ENCODE data around the gene ITPR2.
"Not testable (repeated sequence)": the region's sequence is repeated elsewhere in the genome, so short reads cannot be mapped to it uniquely, and the experiment has no call there.

ITPR2 gene

DNA sequence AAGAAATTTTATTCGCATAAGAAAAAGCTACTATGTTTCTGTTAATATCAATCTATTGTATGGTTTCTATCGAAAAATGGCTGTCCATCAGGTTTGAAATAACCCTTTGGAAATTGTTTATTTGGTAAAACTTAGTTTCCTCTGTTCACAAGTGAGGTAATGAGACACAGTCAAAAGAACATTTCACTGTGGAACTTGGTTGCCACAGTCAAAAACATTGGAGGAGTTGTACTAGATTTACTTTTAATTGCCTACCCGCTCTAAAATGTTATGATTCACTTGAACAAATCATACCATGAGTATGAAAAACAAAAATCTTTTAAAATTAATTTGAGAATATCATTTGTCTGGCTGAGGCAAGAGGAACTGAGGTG is 46.5 kb downstream of the ITPR2 start:
- DNase-seq, result no peak

DNA sequence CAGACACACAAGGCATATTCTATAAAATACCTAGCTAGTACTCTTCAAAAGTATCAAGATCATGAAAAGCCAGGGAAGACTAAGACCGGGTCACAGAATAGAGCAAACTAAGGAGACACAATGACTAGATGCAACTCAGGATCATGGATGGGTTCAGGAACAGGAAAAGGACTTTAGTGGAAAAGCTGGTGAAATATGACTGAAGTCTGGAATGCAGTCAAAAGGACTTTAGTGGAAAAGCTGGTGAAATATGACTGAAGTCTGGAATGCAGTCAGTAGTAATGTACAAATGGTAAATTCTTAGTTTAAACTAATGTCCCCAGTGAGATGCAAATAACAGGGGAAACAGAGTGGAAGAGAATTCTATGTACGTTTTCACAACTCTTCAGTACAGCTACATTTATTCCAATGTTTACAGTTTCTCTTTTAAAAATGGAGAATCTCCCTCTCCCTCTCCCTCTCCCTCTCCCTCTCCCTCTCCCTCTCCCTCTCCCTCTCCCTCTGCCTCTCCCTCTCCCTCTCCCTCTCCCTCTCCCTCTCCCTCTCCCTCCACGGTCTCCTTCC is 49.1 kb downstream of the ITPR2 start:
- DNase-seq, result not testable (repeated sequence)

- no peak for DNase-seq
These were observed 49.9 kb downstream of the ITPR2 start for GRCh38 chr12:26783131-26783526.

GRCh38 chr12:26782372-26783130 is 50.4 kb downstream of the ITPR2 start:
- no peak for DNase-seq

GRCh38 chr12:26780656-26781055 is 52.3 kb downstream of the ITPR2 start:
- DNase-seq, result not testable (repeated sequence)

- not testable (repeated sequence) for DNase-seq
These were observed 54.7 kb downstream of the ITPR2 start for GRCh38 chr12:26778173-26778775.

- DNase-seq, result no peak
These were observed 55.8 kb downstream of the ITPR2 start for GRCh38 chr12:26777236-26777635.

- DNase-seq, result not testable (repeated sequence)
These were observed 57.0 kb downstream of the ITPR2 start for GRCh38 chr12:26775991-26776390.

- no peak for DNase-seq
These were observed 59.5 kb downstream of the ITPR2 start for GRCh38 chr12:26773313-26774104.

- no peak for DNase-seq
These were observed 61.1 kb downstream of the ITPR2 start for GRCh38 chr12:26771861-26772260.

- DNase-seq, result no peak
These were observed 62.5 kb downstream of the ITPR2 start for GRCh38 chr12:26770239-26771070.

- DNase-seq, result no peak
These were observed 63.4 kb downstream of the ITPR2 start for GRCh38 chr12:26769611-26770010.

GRCh38 chr12:26768611-26769603 is 64.1 kb downstream of the ITPR2 start:
- no peak for DNase-seq

GRCh38 chr12:26767865-26768264 is 65.1 kb downstream of the ITPR2 start:
- no peak for DNase-seq

- DNase-seq, result no peak
These were observed 65.9 kb downstream of the ITPR2 start for GRCh38 chr12:26767116-26767515.

DNA sequence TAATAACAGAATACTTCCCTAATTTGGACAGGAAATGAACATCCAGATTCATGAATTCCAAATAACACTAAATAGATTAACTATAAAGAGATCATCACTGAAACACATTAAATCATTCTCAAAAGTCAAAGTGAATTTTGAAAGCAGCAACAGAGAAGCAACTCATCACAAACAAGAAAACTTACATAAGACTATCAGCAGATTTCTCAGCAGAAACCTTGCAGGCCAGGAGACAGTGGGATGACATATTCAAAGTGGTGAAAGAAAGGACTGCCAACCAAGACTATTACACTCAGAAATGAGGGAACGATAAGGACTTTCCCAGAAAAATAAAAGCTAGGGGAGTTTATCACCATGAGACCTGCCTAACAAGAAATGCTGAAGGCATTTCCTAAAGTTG is 70.8 kb downstream of the ITPR2 start:
- no peak for DNase-seq

- no peak for DNase-seq
These were observed 71.2 kb downstream of the ITPR2 start for GRCh38 chr12:26761775-26762174.

- DNase-seq, result no peak
These were observed 72.2 kb downstream of the ITPR2 start for GRCh38 chr12:26760657-26761293.

DNA sequence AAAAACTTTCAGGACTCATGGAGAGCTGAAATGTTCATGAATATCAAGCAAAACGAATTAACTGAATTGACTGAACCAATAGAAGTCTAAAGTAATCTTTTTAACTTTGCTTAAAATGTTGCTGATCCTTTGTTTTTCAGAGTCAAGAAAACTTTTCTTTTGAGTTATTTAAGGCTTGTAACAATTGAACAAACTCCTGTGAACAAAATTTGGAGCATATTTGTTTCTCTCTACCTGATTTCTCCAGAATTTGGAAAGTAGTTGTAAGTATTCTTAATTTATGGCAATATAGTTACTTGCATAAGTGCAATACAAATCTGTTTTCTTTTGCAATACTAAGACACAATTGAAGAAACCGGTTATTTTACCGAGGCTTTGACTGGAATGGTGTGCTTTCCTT is 77.6 kb downstream of the ITPR2 start:
- not testable (repeated sequence) for DNase-seq

GRCh38 chr12:26754148-26754547 is 78.8 kb downstream of the ITPR2 start:
- DNase-seq, result no peak

GRCh38 chr12:26751179-26751578 is 81.8 kb downstream of the ITPR2 start:
- no peak for DNase-seq

Measured in effector CD4-positive, alpha-beta T cell (primary cell).